Right forelimb (tissue), 1 donor: ENCODE results near the gene NUP188.
"Not testable (repeated sequence)": the region's sequence is repeated elsewhere in the genome, so short reads cannot be mapped to it uniquely, and the experiment has no call there.

Source experiments
- DNase-seq: peaks from one replicate; pipeline ENCODE4 v3.0.0-alpha.2; 2018

Gene NUP188

DNA sequence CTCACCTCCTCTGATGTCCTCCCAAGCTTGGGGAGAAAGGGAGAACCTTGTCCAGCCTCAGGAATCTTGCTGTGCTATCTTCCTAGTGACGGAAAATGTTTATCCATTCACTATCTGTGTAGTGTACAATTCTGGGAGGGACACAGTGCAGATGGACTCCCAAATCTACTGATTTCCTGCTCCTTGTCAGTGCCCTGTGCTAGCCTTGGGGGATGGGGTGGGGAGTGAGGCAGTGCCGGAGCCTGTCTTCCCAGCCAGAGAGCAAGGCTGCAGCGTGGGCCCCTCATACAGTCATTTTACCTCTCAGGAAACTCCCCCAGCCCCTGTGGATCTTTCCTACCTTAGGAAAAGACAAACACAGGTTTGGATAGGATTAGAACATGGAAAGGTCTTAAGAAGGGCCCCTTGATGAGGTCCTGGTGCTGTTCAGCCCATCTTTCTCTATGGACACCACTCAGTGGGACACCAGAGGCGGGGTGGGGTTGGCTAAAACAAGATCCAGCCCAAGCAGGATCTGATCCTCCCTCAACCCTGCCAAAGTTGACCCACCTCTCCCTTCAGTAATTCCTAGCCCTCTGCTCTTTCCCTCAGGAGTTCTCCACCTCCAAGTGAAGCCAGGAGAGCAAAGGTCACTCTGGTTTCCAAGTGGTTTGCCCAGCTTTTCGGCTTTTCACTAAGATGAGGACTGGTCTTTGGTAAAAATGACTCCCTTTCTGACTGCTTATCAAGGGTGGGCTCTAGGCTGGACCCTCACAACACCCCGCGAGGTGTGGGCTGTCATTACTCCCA is 3.5 kb upstream of the NUP188 start:
- no peak for DNase-seq

GRCh38 chr9:128944966-128945365 is 2.5 kb upstream of the NUP188 start:
- DNase-seq = not testable (repeated sequence)

DNA sequence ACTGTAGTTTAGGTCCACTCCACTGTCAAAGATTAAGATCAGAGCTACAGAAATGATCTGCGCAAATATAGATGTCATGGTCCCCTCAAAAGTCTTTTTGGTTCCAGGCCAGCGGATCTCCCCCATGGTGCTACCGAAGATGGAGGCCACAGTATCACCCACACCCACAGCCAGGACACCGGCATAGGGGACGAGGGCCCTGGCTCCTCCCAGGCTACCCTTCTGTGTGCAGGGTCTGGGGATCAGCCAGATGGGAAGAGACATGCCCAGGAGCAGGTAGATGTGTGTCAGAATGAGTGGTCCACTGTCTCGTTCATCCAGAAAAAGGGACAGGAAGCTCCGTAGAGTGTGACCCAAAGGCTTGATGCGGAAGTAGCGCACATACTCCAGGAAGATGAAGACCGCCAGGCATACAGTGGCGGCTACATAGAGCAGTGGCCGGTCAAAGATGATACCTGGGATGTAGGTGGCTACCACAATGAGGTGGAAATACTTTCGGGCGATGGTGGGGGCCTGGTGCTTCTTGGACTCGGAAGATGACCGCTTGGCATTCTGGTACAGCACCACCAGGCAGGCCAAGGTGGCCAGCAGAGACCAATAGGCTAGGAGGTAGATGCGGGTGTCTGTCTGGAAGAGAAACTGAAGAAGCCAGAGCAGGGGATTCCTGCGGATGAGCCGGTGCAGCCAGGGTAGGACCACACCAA is 1.5 kb upstream of the NUP188 start:
- no peak for DNase-seq

DNA sequence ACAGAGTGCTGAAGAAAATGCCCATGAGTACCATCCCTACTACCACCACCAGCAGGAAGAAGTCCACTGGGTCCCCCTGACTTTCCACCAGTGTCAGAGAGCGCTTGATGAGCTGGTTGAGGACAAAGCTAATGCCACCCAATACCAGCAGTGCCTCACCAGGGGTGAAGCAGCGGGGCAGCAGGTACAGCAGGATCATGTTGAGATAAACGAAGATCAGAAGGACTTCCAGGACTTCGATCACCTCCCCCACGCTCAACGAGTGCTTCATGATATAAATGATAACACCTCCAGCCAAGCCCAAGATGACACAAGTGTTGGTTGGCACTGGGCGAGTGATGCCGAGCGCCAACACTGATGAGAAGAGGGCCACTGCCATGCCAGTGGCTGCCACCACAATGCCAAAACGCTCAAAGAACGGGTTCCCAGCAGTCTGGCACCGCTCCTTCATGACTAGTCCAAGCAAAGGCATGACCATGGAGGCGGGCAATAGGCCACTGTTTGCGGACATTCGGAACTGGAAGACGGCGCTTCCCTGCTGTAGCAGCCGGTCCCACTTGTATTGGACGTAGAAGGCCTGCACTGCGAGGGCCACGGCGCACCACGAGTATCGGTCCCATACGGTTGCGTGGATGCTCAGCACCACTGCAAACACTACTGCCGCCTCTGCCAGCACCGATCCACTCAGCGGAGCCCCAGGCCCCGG is 775 bp upstream of the NUP188 start:
- DNase-seq = no peak

DNA sequence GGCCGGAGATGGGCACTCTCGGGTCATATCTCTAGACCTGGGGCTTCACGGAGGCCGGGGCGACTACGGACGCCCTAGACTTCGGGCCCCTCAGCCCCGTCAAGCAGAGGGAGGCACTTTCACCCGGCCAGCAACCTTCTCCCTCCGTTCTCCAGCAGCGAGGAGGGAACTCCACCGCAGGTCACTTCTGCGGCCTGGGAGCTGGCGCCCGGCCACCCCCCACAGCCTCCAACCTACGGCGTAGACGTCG is 297 bp upstream of the NUP188 start:
- DNase-seq = no peak

GRCh38 chr9:128961403-128961802 is 13.9 kb downstream of the NUP188 start:
- DNase-seq = not testable (repeated sequence)

- DNase-seq = no peak
Measured at GRCh38 chr9:128969491-128969890, 22.0 kb downstream of the NUP188 start.

- no peak for DNase-seq
Measured at GRCh38 chr9:128972956-128973355, 25.5 kb downstream of the NUP188 start.

GRCh38 chr9:128979111-128979510 is 31.6 kb downstream of the NUP188 start:
- no peak for DNase-seq

DNA sequence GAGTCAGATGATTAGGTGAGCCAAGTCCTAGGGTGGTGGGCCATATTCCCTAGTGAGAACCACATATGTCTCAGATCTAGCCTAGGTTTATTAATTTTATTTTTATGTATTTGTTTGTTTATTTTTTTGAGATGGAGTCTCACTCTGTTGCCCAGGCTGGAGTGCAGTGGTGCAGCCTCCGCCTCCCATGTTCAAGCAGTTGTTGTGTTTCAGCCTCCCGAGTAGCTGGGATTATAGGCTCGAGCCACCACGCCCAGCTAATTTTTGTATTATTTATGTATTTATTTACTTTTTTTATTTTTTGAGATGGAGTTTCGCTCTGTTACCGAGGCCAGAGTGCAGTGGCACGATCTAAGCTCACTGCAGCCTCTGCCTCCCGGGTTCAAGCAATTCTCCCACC is 36.0 kb downstream of the NUP188 start:
- no peak for DNase-seq

- no peak for DNase-seq
Measured at GRCh38 chr9:128986671-128987070, 39.2 kb downstream of the NUP188 start.

- DNase-seq = peak; percentile 81
Measured at GRCh38 chr9:128987805-128988204, 40.3 kb downstream of the NUP188 start.

GRCh38 chr9:128992995-128993394 is 45.5 kb downstream of the NUP188 start:
- DNase-seq = no peak

DNA sequence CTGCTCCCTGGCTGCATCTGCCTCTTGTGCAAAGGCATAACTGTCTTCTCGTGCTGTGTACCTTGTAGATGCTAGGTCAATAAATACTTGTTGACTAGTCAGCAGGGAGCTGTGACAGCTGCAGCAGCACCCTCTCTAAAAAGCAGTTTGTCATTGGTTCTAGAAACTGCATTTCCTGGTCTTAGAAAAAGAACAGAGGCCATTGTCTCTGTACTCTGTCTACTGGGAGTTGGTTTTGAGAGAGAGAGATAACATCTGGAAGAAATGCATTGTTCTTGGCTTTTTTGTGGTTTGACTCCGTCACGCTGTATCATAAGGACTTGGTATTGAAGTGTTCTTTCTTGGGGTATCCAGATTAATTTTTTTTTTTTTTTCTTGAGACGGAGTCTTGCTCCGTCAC is 48.3 kb downstream of the NUP188 start:
- DNase-seq = no peak

DNA sequence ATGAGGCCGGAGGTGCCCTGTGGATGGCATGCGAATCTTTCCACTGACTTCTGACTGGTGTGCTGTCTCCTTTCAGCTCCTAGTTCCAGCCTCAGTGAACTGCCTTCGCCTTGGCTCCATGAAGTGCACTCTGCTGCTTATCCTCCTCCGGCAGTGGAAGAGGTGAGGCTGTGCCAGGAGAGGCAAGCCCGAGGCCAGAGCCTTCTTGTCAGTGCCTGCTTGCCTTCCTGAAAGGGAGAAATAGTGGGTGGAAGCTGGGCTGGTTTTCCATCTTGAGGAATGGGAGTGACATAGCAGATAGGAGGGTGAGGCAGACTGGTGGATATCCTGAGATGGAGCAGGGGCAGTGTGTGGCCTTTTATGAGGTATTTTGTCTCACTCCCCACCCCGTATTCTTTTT is 51.0 kb downstream of the NUP188 start:
- no peak for DNase-seq

- no peak for DNase-seq
Measured at GRCh38 chr9:128999581-129000206, 52.2 kb downstream of the NUP188 start.

DNA sequence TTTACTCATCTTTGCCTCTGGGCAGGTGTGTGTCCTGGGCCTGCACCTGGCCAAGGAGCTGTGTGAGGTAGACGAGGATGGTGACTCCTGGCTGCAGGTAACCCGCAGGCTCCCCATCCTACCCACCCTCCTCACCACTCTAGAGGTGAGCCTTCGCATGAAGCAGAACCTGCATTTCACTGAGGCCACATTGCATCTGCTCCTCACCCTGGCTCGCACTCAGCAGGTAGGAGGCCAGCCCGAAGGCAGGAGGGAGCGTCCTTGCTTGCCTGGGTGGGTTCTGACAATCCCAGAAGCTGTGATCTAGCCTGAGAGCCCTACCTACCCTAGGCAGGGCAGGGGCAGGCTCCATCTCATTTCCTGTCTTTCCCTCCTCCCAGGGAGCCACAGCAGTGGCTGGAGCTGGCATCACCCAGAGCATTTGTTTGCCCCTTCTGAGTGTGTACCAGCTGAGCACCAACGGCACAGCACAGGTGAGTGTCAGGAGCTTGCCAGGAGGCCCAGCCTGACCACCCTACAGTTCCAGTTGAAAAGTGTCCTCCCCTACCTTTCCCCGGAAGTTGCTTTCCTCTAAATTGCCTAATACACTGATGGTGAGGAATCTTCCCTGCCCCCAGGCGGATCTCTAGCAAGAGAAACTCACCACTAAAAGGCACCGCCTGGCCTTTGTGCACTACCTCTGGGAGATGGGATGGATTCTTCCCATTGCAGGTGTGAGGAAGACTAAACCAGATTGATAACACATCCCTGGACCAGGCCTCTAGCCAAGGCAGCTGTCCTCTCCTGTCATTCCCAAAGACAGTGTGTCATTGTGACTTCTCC is 54.2 kb downstream of the NUP188 start:
- DNase-seq = no peak

DNA sequence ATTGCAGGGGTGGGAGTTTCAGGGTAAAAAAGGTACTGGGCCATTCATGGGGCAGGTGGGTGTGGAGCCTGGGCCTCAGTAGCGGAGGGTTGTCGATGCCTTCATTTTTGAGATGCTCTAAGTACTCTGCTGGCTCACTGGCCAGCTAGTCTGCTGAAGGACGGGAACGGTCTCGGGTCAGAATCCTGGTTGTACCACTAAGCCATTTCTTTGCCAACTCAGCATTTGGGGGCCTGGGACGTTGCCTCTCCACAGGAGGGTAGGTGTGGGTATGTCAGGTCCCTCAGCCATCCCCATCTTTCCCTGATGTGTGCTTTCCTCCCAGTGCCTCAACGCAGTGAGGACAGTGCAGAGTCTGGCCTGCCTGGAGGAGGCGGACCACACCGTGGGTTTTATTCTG is 55.5 kb downstream of the NUP188 start:
- no peak for DNase-seq

- not testable (repeated sequence) for DNase-seq
Measured at GRCh38 chr9:129004173-129004572, 56.7 kb downstream of the NUP188 start.

GRCh38 chr9:129005336-129005997 is 58.0 kb downstream of the NUP188 start:
- no peak for DNase-seq

- peak; percentile 64 for DNase-seq
Measured at GRCh38 chr9:129006328-129007034, 59.0 kb downstream of the NUP188 start.
